Peyer's patch (tissue), 4 donors: ENCODE data around the gene LRFN4. TPM values are rescaled to one million over a fixed set of nuclear protein-coding genes. Genes with fewer than 3 reads are reported as not detected.
A peak's percentile ranks its signal among the peaks of the same experiment; 100 is the strongest.

Experiments
- DNase-seq, 3 donors: peaks; one replicate each; pipeline ENCODE4 v3.0.0-alpha.2; 2017 to 2019
- H3K27ac ChIP-seq, 4 donors: fragments of 200-600 bp; sonication (generic); one replicate each; pipeline ENCODE4 v1.5.1; 2016 to 2019
- H3K27me3 ChIP-seq, 2 donors: fragments of 200-600 bp; sonication (generic); one replicate each; pipeline ENCODE4 v1.5.1; 2019
- H3K36me3 ChIP-seq, 3 donors: fragments of 200-600 bp; sonication (generic); one replicate each; pipeline ENCODE4 v1.5.1; 2016 to 2019
- H3K4me1 ChIP-seq, 4 donors: fragments of 200-600 bp; sonication (generic); one replicate each; pipeline ENCODE4 v1.5.1; 2016 to 2019
- H3K4me3 ChIP-seq, 4 donors: fragments of 200-600 bp; sonication (generic); 1 replicate in 3 of 4; 2 replicates in 1 of 4; pipeline ENCODE4 v1.5.1; 2016 to 2019; ENCODE audit warnings: mild to moderate bottlenecking in 1 of 4
- H3K9me3 ChIP-seq, 4 donors: fragments of 200-600 bp; sonication (generic); one replicate each; pipeline ENCODE4 v1.5.1; 2016 to 2019; ENCODE audit warnings: mild to moderate bottlenecking in 1 of 4
- POLR2A ChIP-seq, 2 donors: fragments of 450-650 bp; IDR thresholded peaks; one replicate each; pipeline ENCODE4 v1.5.1; 2017; ENCODE audit warnings: antibody characterized with exemption in 2 of 2, mild to moderate bottlenecking in 2 of 2, moderate library complexity in 2 of 2
- total RNA-seq, 4 donors: library from RNA; depleted of rRNA; stranded (reverse); fragments of >200 nt; gene quantifications; one replicate each; pipeline ENCODE4 v1.1.0, GENCODE V29; 2016
- TF ChIP-seq, protein P1 (sequence below), 6 experiments: fragments of 450-650 bp in 4 of 6; fragments of 200-600 bp in 2 of 6; sonication (generic) in 1 of 6; IDR thresholded peaks; one replicate each; pipeline ENCODE4 v1.5.1; 2017 to 2019; ENCODE audit warnings: antibody characterized with exemption in 6 of 6, mild to moderate bottlenecking in 3 of 6, moderate library complexity in 1 of 6

The LRFN4 gene
- total RNA-seq: 1 to 10 TPM; 2.5 to 9.0 (median 4.3) TPM

DNA sequence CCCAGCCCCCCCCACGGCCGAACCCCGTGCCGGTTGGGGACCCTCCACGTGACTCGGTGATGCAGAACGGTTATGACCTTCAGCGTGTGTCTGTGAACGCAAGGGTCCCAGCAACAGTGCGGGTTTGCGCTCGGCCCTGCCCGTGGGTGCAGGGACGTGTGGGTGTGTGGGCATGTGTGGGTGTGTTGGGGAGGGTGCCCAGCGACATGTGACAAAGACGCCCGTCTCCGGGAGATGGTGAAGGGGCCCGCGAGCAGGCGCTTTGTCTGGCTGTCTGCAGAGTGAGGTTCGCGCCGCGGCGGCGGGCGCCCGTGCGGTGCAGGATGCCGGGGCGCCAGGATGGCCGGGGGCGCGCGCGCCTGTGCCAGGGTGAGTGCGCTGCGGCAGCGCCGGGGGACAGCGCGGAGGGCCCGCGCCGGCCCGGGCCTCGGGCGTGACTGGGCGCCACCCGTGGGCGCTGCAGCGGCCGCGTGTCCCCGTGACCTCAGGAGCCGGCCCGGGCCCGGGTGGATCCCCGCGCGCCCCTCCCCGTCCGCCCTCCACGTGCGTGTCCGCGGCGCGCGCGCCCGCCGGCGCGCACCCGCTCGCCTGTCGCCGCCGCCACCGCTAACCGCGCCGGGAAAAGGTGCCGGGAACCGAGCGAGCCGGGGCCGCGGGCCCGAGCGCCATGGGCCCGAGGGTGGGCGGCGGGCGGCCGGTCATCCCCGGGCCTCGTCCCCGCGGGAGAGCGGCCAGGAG is at the start of gene LRFN4:
Gene LRFN4 (plus strand): TSS at position 569 of the 738 bp plus-strand sequence. CDS start 681 bp downstream, outside the sequence.
- TF ChIP-seq POLR2A (IDR thresholded peaks at IDR 0.05): no peak
- TF ChIP-seq, protein P1, sequence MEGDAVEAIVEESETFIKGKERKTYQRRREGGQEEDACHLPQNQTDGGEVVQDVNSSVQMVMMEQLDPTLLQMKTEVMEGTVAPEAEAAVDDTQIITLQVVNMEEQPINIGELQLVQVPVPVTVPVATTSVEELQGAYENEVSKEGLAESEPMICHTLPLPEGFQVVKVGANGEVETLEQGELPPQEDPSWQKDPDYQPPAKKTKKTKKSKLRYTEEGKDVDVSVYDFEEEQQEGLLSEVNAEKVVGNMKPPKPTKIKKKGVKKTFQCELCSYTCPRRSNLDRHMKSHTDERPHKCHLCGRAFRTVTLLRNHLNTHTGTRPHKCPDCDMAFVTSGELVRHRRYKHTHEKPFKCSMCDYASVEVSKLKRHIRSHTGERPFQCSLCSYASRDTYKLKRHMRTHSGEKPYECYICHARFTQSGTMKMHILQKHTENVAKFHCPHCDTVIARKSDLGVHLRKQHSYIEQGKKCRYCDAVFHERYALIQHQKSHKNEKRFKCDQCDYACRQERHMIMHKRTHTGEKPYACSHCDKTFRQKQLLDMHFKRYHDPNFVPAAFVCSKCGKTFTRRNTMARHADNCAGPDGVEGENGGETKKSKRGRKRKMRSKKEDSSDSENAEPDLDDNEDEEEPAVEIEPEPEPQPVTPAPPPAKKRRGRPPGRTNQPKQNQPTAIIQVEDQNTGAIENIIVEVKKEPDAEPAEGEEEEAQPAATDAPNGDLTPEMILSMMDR (IDR thresholded peaks at IDR 0.05): peak in 1 of 6 experiments; percentile 10
- H3K4me1 ChIP-seq: peaks cover 0 to 15% (median 3%) of the 10 kb centered on the region in 4 donors
- DNase-seq: peak in 1 of 3 donors; percentile 25
- no peaks in the 10 kb centered on the region for H3K36me3 ChIP-seq
- peak within 1 kb of the TSS; percentile 83 to 88 (median 86) for H3K27ac ChIP-seq
- peak within 1 kb of the TSS; percentile 60 to 68 (median 65) for H3K4me3 ChIP-seq
- no peaks in the 10 kb centered on the region for H3K27me3 ChIP-seq
- no peaks in the 10 kb centered on the region for H3K9me3 ChIP-seq

DNA sequence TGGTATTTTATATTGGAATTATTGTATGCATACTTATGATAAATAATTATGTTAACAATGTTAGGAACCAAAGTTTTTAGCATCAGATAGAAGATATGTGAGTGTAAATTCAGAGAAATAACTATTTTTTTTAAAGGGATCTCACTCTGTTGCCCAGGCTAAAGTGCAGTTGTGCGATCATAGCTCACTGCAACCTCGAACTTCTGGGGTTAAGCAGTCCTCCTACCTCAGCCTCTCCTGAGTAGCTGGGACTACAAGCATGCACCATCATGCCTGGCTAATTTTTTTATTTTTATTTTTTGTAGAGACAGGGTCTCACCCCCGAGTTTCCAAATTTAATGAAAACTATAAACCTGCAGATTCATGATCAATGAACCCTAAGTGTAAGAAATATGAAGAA is 47.3 kb upstream of the LRFN4 start:
- no peaks in the 10 kb centered on the region for H3K9me3 ChIP-seq
- no peak overlapping the region for H3K27ac ChIP-seq
- H3K4me1 ChIP-seq: no peaks in the 10 kb centered on the region
- no peak overlapping the region for H3K4me3 ChIP-seq
- no peak for TF ChIP-seq POLR2A (IDR thresholded peaks at IDR 0.05)
- TF ChIP-seq, protein P1 (IDR thresholded peaks at IDR 0.05): no peak
- no peak for DNase-seq
- no peaks in the 10 kb centered on the region for H3K27me3 ChIP-seq
- H3K36me3 ChIP-seq: peaks cover 0 to 11% (median 0%) of the 10 kb centered on the region in 3 donors

DNA sequence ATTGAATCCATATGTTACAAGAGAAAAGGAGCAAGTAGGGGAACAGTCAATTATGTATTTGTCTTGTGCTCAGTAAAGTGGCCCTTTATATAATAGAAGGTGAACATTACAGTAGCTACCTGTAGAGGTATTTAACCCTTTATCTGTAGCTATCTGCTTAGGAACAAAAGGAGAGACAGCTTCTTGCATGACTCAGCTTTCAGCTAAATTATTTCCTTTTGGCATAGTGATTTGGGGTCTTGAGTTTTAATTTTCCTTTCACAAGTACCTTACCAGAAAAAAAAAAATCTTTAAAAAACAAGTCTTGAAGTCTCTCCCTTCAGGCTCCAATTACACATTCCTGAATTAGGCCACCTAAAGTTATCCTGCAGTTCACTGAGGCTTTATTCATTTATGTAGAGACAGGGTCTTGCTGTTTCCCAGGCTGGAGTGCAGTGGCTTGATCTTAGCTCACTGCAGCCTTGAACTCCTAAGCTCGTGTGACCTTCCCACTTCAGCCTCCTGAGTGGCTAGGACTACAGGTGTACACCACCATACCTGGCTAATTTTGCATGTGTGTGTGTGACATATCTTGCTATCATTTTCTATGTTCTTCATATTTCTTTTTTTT is 46.2 kb upstream of the LRFN4 start:
- no peaks in the 10 kb centered on the region for H3K27me3 ChIP-seq
- no peak overlapping the region for H3K4me3 ChIP-seq
- no peaks in the 10 kb centered on the region for H3K4me1 ChIP-seq
- TF ChIP-seq, protein P1 (IDR thresholded peaks at IDR 0.05): no peak
- TF ChIP-seq POLR2A (IDR thresholded peaks at IDR 0.05): no peak
- H3K36me3 ChIP-seq: no peaks in the 10 kb centered on the region
- no peak overlapping the region for H3K27ac ChIP-seq
- DNase-seq: no peak
- H3K9me3 ChIP-seq: no peaks in the 10 kb centered on the region

DNA sequence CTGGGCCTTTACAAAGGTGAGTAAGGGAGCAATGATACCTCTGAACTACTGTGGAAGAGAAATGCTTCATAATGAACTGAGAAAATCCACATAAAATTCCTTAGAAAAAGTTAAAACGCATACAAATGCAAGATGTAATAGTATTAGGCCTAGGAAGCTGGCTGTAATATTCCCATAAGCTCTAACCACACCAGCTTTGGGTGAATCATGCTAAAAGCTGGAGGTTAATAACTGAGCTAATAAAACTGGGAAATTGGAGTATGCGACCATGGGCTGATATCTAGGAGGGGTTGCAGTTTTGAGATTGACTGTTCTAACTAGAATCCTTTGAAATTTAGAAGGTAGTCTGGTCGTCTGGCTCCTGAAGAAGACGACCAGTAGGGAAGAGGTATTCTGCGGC is 42.2 kb upstream of the LRFN4 start:
- H3K27ac ChIP-seq: no peak overlapping the region
- H3K4me1 ChIP-seq: no peaks in the 10 kb centered on the region
- peaks cover 0 to 5% (median 0%) of the 10 kb centered on the region in 3 donors for H3K36me3 ChIP-seq
- no peak overlapping the region for H3K4me3 ChIP-seq
- DNase-seq: no peak
- no peaks in the 10 kb centered on the region for H3K9me3 ChIP-seq
- no peaks in the 10 kb centered on the region for H3K27me3 ChIP-seq
- TF ChIP-seq, protein P1 (IDR thresholded peaks at IDR 0.05): no peak
- no peak for TF ChIP-seq POLR2A (IDR thresholded peaks at IDR 0.05)

DNA sequence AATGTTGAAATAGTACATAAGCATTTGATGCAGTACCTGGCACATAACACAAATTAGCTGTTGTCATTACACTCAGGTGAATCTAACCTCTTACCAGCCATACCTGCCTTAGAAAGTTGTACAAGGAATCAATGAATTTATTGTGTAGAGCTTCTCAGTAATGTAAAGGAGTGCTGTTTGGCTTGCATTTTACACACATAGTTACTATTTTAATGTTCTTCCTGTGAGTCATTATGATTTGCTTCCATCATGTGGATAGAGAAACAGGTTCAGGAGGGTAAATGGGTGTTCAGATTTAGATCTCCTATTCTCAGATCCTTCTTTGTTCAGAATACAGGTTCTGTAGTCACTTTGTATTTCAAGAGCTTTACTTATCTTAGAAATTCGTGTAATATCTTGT is 41.2 kb upstream of the LRFN4 start:
- H3K27ac ChIP-seq: no peak overlapping the region
- H3K4me3 ChIP-seq: no peak overlapping the region
- no peaks in the 10 kb centered on the region for H3K27me3 ChIP-seq
- H3K9me3 ChIP-seq: no peaks in the 10 kb centered on the region
- peaks cover 0 to 5% (median 0%) of the 10 kb centered on the region in 3 donors for H3K36me3 ChIP-seq
- TF ChIP-seq, protein P1 (IDR thresholded peaks at IDR 0.05): no peak
- TF ChIP-seq POLR2A (IDR thresholded peaks at IDR 0.05): no peak
- no peak for DNase-seq
- no peaks in the 10 kb centered on the region for H3K4me1 ChIP-seq
